ENCODE data around the gene GPR137B.

- no peak for TF ChIP-seq CTCF (IDR thresholded peaks at IDR 0.05)
- no peak for TF ChIP-seq POLR2AphosphoS5 (IDR thresholded peaks at IDR 0.05)
- TF ChIP-seq POLR2A (IDR thresholded peaks at IDR 0.05), result no peak
Measured at GRCh38 chr1:236132420-236133046, 9.8 kb upstream of the GPR137B start.
